Suppressor macrophage (primary cell): ENCODE measurements around the gene BTC.
"Not testable (repeated sequence)": the region's sequence is repeated elsewhere in the genome, so short reads cannot be mapped to it uniquely, and the experiment has no call there.

ENCODE experiments used
- DNase-seq, 4 experiments: peaks; one replicate each; pipeline ENCODE4 v3.0.0-alpha.2; 2020 to 2022
- total RNA-seq, 17 experiments: gene quantifications; one replicate each; lab custom pipeline; 2026; ENCODE audit warnings: mixed read lengths in 6 of 17, inconsistent platforms in 3 of 17; lab: John Stamatoyannopoulos, UW

The BTC gene, protein sequence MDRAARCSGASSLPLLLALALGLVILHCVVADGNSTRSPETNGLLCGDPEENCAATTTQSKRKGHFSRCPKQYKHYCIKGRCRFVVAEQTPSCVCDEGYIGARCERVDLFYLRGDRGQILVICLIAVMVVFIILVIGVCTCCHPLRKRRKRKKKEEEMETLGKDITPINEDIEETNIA
- 0 to 1.3 (median 0.07) reads per million in 17 experiments for total RNA-seq

DNA sequence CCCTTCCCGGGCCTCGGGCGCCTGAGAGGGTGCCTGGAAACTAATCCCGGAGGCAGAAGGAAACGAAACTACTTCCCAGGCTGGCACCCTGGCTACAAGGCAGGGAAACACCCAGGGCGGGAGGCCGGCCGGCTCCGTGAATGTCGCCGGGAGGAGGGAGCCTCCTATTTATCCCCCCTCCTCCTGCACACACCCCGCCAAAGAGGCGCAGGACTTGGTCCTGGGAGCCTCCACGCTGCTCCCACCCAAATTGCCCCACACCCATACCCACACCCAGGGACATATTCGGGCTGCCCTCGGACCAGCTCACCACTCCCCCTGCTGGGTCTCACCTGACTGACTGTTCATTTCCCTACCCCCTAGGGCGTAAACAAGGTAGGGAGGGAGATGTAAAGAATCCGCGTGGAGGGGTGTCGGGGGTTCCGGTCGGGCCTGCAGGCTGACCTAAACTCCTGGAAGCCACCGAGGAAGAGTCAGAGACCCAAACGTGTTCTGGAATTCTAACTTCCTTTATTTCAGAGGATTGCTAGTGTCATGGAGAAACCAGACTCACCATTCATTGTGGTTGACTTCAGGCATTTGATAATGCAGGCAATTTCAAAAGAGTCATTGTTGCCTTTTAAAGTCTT is at the start of gene BTC:
Gene BTC, minus strand, starts transcription at position 142 of the 629 bp plus-strand sequence. CDS start 198 bp downstream, outside the sequence.
- peak in 1 of 4 experiments; percentile 1 for DNase-seq

DNA sequence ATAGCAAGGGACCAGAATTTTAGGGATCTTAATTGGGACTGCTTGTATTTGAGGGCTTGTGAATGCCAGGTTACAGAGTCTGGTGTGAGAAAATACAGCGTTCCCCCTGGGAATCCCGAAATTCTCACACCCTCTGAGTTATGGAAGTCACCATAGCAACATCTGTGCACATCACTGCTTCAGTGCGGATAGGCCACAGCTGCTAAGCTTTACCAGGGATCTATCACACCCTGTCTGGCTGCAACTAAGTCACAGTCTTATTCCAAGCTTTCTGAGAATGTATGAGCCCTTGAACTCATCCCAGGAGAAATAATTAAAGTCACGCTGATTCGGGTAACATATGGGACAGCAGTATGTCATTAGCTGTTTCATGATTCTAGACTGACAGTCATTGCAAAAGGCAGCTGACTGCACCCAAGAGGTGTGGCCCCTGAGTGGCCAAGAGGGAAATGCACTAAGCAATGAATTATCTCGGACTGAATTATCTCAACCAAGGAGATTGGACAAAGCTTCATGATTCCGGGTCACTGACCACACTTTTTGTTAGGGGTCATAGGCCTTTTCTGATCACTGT is 46.7 kb upstream of the BTC start:
- no peak for DNase-seq

DNA sequence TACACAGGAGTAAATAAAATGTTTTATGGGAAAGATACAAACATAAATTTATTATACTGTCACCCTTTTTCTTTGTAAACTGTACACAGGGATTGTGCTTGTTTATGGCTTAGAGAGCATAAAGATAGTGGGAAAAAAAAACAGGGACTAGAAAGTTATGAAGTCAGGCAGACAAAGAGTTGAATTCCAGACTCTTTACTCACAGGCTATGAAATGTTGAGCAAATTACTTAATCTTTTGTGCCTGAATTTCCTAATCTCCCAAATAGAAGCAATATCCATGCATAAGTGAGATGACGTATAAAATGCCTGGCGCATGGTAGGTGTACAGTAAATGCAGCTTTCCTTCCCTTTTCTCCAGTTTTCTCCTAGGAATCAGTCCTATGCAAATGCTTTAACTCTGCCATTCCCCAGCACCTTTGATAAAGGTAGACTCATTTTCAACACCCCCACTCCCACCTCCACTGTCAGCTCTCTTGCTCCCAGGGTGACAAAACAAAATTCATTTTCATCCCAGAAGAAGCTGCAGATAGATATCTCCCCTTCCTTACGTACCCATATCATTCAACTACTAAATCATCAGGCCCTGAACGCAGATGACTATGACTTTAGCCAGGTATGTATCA is 44.5 kb upstream of the BTC start:
- no peak for DNase-seq

DNA sequence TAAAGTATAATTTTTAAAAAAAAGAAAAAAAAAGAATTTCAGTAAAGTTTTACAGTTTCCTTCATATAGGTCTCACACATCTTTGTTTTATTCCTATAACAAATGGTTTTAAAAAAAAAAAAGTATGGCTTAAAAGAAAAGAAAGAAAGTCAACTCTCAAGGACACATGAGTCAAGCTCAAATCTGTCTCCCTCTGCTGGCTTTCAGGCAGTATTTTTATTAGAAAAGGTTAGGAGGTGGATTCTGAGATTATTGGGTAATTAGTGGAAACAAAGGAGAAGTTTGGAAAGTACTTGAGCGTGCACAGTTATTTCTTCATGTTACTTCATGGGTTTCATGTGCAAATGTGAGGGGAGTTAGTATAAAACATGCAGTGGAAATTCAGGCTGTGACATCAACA is 36.6 kb upstream of the BTC start:
- peak in 2 of 4 experiments; percentile 8 for DNase-seq

DNA sequence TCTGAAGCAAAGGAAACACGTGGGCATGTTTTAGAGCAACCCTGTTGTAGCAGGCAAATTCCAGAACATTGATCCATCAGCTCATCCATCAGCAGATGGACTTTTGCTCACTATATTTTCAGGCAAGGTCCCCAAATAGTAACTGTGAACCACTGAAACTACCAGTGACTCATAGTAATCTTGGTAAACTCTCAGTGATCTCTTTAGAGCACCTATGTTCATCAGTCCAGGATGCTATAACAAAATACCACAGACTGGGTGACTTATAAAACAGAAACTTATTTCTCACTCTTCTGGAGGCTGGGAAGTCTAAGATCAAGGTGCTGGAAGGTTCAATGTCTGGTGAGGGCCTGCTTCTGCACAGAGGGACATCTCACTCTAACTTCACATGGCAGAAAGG is 28.9 kb upstream of the BTC start:
- DNase-seq, result no peak

DNA sequence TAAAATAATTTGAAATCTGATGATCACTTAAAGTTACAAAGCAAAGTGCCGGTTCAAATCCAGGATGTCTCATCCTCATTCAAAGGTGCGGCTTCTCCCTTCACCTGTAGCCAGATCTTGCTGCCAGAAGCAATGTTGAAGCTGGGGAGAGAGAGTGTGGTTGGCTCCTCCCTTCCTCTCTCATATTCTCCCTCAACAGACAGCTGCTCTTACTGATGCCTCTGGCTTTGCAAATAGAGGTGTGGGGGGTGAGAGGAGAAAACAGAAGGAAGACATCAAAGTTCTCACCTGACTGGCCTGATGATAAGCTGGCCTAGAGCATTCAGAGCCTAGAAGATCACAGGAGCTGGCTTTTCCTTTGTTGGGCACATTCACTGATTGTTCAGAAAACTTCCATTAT is 28.3 kb upstream of the BTC start:
- no peak for DNase-seq

DNA sequence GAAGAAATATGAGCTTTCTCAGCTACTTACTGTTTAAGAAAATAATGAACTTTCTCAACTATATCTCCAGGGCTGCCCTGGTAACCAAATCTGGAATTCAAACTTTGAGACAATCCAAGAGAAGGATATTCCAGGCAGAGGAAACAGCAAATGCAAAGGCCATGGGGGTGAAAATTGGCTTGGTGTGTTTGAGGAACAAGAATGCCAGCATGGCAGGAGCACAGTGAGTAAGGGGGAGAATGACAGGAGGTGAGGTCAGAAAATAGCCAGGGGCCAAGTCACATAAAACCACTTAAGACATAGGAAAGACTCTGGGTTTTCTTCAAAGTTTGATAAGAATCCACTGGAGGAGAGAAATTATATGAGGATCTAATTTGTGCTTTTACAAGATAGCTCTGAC is 27.2 kb upstream of the BTC start:
- DNase-seq, result no peak

DNA sequence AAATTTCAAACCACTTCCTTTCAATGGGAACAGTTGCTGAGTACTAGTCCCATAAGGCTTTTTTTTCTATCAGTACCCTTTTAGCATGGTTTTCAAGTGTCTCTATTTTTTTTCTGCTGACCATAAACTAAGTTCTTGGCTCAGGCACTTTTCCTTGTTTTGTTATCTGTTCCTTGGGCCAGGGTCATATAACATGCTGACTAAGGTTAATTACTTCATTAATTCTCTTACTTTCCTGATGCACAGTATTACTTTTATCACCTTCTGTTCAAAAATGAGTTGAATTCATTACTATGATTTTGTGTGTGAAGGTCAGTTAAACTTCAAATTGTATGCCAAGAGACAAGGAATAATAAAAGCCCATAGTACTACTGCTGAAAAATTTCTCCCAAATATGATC is 19.7 kb upstream of the BTC start:
- DNase-seq, result no peak

DNA sequence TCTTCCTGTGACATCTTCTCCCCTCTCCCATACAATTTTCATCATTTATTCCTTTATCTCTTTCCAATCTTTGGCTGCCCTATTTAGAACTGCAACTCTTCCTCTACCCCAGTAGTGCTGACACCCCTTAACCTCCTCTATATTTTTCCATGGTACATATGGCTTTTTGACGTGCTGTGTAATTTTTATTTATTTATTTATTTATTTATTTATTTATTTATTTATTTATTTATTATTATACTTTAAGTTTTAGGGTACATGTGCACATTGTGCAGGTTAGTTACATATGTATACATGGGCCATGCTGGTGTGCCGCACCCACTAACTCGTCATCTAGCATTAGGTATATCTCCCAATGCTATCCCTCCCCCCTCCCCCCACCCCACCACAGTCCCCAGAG is 17.7 kb upstream of the BTC start:
- not testable (repeated sequence) for DNase-seq

DNA sequence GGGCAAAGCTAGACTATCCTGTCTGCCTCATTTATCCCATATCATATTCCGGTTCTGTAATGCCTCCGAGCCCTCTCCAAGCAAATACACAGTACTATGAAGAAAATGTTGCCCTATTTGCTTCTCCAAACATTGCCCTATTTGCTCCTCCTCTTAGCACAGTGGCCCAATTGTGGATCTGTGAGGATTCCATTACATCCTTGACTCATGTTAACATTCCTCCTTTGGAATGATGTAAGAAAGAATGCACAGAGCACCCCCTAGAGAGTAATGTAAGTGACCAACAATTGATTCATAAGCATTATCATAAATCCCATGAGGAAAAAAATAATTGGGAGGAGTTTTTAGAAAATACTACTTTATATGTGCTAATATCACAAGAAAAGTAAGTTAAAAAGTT is 11.3 kb upstream of the BTC start:
- no peak for DNase-seq

DNA sequence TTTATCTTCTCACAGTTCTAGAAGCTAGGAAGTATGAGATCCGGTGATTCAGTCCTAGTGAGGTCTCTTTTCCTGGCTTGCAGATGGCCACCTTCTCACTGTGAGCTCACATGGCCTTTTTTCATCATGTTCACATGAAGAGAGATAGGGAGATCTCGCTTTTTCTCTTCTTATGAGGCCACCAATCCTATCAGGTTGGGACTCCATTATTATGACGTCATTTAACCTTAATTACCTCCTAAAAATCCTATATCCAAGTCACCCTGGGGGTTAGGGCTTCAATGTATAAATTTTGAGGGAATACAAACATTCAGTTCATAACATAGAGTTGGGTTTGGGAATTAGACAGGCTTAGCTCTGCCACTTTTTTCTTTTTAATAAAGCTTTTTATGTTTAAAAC is 6.0 kb upstream of the BTC start:
- DNase-seq, result no peak

DNA sequence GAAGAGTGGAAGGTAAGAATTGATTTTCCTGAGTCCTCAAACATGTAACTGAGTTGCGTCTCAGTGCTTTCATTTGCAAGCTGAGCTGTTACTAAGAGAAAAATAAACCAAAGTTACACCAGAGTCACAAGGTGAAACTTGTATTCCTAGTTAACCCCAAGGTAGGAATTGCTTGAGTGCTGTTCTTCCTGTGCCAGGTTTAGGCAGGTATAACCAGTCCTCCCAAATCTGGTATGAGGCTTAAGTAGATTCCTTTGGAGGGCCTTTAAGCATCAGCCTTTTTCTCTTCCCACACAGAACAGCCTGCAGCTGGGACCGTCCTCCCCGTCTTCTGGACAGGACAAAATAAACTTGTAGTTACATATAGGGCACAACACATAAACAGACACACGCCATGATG is 2.3 kb upstream of the BTC start:
- no peak for DNase-seq

DNA sequence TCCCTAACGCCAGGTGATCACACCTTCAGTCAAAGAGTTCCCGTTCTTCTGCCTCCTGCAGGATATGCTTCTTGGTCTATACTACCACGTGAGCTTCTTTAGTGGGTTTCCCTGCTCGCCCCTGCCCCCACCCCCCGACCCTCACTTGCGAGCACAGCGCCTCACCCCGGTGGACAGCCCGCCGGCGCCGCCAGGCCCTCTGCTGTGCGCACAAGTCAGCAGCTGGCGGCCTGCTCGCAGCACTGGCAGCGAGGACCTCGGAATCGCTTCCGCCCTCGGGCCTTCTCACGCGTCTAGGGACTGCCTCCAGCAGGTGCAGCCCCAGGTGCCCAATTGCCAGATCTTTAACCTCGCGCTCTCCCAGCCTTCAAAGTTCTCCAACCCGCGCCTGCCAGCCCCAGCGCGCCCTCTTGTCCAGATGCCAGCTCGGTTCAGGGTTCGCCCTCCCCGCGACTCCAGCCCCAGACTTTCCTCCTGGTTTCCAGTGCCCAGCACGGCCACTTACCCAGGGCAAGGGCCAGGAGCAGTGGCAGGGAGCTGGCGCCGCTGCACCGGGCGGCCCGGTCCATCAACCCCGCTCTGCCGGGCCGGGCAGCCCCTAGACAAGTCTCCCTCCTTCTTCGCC is 454 bp downstream of the BTC start:
- peak in 2 of 4 experiments; percentile 6 to 11 for DNase-seq

DNA sequence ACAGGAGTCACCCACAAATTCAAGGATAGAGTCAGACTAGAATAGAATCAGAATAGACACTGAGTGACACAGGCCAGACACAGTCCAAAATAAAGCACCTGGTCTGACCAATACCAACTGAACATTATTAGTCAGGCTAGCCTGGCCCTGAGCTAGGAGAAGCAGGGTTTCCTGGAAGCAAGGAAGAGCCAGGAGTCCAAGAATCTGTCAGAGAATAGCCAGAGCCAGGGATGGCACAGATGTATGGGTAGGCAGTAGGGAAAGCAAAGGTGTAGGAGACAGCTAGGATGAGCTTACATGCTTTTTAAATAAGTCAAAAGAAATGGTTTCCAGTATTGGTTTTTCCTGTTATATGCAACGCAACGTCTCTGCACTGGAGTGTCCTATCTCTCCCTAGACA is 3.7 kb downstream of the BTC start:
- DNase-seq, result no peak

DNA sequence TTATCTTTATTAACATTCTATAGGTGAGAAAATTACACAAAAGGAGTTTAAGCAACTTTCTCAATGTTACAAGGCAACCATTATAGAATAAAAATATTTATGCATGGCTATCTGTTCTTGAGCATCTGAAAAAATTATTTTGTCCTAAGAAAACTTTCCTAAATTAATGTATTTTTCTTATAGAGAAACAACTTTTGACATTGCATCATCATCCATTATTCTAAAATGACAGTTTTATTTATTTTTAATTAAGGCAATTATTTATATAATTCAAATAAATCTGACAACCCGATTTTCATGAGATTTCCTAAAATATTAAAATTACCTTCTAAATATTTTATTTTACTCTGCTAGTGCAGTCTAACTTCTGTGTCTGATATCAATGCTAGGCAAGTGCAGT is 4.8 kb downstream of the BTC start:
- DNase-seq, result no peak

DNA sequence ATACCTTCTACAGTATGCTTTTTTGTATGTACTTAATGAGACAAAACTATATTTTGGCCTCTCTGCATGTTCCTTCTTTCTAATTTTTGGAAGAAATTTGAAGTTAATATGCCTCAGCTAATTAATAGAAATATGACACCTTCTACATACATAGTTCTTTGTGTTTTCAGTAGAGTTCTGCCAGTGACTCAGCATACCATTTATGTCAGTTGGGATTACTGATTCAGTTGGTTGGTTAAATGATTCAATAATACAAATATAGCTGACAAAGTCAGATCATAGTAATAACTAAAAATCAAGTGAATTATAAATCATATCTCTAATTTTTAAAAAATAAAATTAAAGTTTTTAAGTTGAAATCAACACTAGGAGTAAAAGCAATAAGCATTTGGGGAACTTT is 16.8 kb downstream of the BTC start:
- DNase-seq, result no peak

DNA sequence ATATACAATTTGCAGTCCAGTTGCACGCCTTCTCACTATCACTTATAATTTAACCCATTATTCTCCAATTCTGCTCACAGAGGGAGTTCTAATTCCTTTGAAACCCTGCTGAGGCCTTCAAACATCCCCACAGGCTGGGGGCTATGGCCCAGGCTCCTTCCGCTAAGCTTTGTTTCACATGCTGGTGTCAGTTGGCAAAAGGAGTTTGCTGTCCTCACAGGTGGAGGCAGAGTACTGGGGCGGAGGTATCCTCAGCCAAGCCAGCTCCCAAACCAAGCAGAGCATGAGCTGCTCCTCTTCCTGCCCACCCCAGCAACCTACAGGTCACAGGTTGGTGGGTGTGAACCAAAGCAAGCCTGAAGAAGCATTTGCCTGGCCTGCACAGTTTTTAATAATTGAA is 21.5 kb downstream of the BTC start:
- DNase-seq, result no peak

DNA sequence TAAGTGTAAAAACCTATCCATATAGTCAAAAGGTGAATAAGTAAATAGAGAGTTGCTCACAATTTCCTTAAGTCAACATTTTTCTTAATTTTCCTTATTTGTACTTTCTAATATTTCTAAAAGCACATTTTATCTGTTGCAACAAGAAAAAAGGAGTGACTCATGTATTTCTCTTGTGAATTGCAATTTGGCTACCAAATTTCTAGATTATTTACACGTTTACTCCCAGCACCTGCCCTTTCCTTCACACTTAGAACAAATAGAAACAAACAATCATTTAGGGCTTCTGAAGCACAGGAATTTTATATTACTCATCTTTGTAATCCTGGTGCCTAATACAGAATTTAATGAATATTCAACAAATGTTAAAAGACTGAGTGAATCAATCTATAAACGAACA is 22.2 kb downstream of the BTC start:
- DNase-seq, result no peak

DNA sequence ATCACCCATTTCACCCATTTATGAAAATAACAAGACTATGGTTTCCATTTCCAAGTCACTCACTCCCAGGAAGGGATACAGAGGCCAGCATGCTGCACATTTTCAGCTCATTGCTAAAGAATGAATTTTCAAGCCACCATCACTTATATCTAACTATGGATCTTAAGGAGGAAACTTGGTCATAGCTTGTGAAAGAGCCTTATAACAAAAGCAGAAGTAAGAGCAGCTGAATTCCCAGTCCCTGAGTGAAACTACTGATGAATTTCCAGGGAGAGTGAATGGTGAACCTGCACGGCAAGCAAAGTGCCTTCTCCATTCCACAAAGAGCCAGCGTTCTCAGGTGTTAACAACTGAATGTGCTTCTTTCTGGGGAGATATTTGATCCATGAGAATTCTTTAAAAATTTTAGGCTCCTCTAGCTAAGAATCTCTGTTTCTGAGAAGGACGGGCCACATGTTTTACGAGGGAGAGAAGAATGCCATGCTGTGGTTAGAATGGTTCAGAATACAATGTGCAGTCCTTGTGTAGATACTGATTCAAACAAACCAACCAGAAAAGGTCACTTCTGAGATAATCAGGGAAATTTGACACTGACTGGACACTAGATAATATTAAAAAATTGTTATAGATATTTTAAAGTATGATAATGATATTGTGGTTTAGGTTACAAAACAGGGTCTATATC is 24.0 kb downstream of the BTC start:
- DNase-seq, result peak in 3 of 4 experiments; percentile 2 to 25 (median 21)

DNA sequence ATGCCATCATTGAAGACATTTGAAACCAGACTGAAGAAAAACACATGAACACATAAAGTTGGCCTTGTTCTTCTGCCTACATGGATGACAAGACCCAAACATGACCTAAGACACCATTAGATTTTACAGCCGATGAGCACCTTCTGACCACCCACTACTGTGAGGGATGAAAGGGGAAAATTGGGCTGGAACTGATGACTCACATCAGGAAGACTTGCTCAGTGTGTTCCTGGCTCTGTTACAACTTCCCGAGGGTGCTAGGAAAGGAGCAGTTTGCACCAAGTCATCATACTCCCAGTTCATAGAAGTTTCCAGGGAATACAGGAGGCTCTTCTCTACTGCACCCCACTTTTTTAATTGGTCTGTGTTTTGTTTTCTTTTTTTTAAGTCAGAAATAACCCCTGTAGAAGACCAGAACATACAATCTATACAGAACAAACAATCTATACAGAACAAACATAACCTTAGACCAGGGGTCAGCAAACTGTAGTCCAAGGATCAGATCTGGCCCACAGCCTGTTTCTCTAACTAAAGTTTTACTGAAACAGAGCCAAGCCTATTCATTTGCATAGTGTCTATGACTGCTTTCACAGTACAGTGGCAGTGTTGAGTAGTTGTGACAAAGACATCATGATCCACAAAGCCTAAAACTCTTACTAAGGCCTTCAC is 25.3 kb downstream of the BTC start:
- no peak for DNase-seq

DNA sequence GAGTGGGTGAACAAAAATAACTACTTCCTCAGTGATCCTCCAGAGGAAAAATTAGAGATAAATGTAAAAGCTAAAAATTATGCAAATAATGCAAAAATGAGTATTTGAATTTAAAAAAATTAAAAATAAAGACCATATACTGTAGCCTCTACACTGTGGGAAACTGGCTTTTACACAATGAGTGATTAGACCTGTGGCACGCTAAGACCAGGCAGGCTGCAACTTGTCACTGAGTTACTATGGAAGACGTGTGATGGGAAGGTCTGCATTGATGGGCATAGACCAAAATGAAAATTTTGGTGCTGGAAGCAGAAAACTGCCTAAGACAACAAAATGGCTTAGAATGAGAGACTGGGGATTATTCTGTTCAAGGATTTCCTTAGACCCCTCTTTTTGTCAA is 30.2 kb downstream of the BTC start:
- no peak for DNase-seq

DNA sequence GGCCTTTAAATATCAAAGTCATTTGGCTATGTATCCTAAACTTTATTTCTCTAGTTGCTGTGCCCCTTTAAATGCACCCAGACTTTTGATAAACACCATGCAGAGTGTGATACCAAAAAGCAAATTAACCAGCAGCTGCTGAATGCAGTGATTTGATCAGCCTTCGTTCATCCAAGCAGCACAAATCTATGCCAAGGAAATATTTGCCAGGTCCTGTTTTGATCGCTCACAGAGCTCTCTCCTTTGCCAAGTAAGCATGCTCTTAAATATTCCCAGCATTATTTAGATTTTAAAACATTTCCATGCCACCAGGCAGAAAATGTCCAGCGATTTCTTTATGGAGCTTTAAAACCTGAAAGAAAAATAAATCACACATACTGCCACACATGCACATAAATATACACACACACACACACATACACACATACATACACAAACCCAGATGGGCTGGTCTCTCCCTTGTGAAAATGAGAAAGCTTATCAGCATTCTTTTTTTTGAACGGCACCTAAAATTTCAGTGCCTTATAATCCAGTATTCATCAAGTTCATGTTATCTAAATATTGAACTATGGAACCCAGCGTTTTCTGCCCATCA is 35.7 kb downstream of the BTC start:
- no peak for DNase-seq
